Measurements from ENCODE around the gene ANKMY2. TPM values are rescaled to one million over a fixed set of nuclear protein-coding genes. Genes with fewer than 3 reads are reported as not detected.

ANKMY2 gene
- total RNA-seq, 3 donors from 2014 or later (not counting 1 experiment from before 2014, with no cell fraction given), result 15.5 to 21.4 (median 19.4) TPM

DNA sequence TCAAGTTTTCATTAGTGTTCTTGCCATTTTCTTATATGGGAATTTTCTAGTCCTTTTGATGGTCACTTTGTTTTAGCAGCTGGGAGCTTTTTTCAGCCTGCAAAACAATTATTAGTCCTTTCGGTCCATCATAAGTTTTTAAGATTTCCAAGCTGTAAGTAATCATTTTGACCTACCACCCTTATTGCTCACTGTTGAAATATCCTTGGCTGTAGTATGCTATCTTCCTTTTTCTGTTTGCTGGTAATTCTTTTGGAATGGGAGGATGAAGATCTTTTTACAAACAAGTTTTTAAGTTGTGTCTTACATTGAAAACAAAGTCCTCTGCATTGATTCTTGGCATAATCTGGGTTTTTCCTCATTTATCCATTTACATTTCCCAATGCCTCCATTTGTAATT, 24.5 kb upstream of the ANKMY2 start:
- no peaks in the 10 kb centered on the region for H3K27me3 ChIP-seq (ENCODE audit: control insufficient read depth, insufficient read depth, low read length)
- H3K9me3 Mint-ChIP-seq, result no peaks in the 10 kb centered on the region
- no peaks in the 10 kb centered on the region for H3K36me3 Mint-ChIP-seq
- H3K4me3 Mint-ChIP-seq, result no peak overlapping the region
- no peak overlapping the region for H3K27ac ChIP-seq (ENCODE audit: low read length)
- peaks cover 0 to 9% of the 10 kb centered on the region in 2 donors for H3K4me1 Mint-ChIP-seq
- H3K4me3 ChIP-seq (ENCODE audit: low read length), result no peak overlapping the region
- no peaks in the 10 kb centered on the region for H3K9me3 ChIP-seq (ENCODE audit: control insufficient read depth, insufficient read depth, low read length)
- 100% methylated on average over 1 of the region's 1 CpG for WGBS (ENCODE audit: insufficient coverage)
- peaks cover 8% of the 10 kb centered on the region for H3K36me3 ChIP-seq (ENCODE audit: control insufficient read depth, insufficient read depth, low read length)
- TF ChIP-seq, protein P1, sequence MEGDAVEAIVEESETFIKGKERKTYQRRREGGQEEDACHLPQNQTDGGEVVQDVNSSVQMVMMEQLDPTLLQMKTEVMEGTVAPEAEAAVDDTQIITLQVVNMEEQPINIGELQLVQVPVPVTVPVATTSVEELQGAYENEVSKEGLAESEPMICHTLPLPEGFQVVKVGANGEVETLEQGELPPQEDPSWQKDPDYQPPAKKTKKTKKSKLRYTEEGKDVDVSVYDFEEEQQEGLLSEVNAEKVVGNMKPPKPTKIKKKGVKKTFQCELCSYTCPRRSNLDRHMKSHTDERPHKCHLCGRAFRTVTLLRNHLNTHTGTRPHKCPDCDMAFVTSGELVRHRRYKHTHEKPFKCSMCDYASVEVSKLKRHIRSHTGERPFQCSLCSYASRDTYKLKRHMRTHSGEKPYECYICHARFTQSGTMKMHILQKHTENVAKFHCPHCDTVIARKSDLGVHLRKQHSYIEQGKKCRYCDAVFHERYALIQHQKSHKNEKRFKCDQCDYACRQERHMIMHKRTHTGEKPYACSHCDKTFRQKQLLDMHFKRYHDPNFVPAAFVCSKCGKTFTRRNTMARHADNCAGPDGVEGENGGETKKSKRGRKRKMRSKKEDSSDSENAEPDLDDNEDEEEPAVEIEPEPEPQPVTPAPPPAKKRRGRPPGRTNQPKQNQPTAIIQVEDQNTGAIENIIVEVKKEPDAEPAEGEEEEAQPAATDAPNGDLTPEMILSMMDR (IDR thresholded peaks at IDR 0.05), result no peak
- no peak for ATAC-seq
- DNase-seq, result no peak
- no peaks in the 10 kb centered on the region for H3K4me1 ChIP-seq (ENCODE audit: control insufficient read depth, insufficient read depth, low read length)
- H3K27ac Mint-ChIP-seq, result no peak overlapping the region
- intact Hi-C loops (cut with micrococcal nuclease), result no loop called here
- no peaks in the 10 kb centered on the region for H3K27me3 Mint-ChIP-seq (ENCODE audit: low read depth in 2 of 2)

DNA sequence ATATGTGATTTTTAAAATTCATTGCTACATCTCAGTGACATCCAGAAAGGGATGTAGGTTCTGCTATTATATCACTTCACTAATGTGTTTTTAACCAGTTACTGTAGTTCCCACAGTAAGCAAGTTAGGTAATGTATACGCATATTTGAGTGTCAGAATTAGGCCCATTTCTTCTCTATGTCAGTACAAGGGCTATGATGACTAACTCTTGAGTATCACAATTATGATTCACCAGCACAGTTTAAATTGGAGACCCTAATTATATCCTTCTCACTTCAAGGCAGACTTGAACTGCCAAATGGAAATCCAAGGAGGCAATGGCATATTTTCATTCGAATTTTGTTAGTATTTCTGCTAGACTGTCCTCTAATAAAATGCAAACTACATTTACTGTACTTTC, 24.0 kb upstream of the ANKMY2 start:
- H3K4me1 ChIP-seq (ENCODE audit: control insufficient read depth, insufficient read depth, low read length), result no peaks in the 10 kb centered on the region
- no peak overlapping the region for H3K27ac Mint-ChIP-seq
- 100% methylated on average over 2 of the region's 2 CpGs for WGBS (ENCODE audit: insufficient coverage)
- no peaks in the 10 kb centered on the region for H3K9me3 ChIP-seq (ENCODE audit: control insufficient read depth, insufficient read depth, low read length)
- H3K27ac ChIP-seq (ENCODE audit: low read length), result no peak overlapping the region
- ATAC-seq (no peak), DNase-seq (no peak)
- no peak overlapping the region for H3K4me3 ChIP-seq (ENCODE audit: low read length)
- no peaks in the 10 kb centered on the region for H3K9me3 Mint-ChIP-seq
- H3K36me3 ChIP-seq (ENCODE audit: control insufficient read depth, insufficient read depth, low read length), result peaks cover 8% of the 10 kb centered on the region
- no peaks in the 10 kb centered on the region for H3K36me3 Mint-ChIP-seq
- H3K27me3 Mint-ChIP-seq (ENCODE audit: low read depth in 2 of 2), result no peaks in the 10 kb centered on the region
- H3K4me1 Mint-ChIP-seq, result peaks cover 0 to 9% of the 10 kb centered on the region in 2 donors
- H3K4me3 Mint-ChIP-seq, result no peak overlapping the region
- intact Hi-C loops (cut with micrococcal nuclease), result no loop called here
- TF ChIP-seq, protein P1 (IDR thresholded peaks at IDR 0.05), result no peak
- no peaks in the 10 kb centered on the region for H3K27me3 ChIP-seq (ENCODE audit: control insufficient read depth, insufficient read depth, low read length)

DNA sequence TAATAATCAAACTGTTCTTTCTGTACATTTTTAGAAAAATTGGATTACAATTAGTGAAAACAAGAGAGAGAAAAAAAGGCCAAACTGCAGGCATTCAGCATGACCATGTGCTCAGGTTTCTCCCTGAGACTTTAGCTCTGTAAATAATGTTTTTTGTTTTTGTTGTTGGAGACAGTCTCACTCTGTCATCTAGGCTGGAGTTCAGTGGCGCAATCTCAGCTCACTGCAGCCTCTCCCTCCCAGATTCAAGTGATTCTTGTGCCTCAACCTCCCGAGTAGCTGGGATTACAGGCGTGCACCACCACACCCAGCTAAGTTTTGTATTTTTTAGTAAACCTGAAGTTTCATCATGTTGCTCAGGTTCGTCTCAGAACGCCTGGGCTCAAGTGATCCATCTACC, 23.4 kb upstream of the ANKMY2 start:
- Histone ChIP-seq H3K27ac (ENCODE audit: low read length) (no peak overlapping the region), H3K9me3 (ENCODE audit: control insufficient read depth, insufficient read depth, low read length) (no peaks in the 10 kb centered on the region), H3K4me1 (ENCODE audit: control insufficient read depth, insufficient read depth, low read length) (no peaks in the 10 kb centered on the region), H3K4me3 (ENCODE audit: low read length) (no peak overlapping the region), H3K27me3 (ENCODE audit: control insufficient read depth, insufficient read depth, low read length) (no peaks in the 10 kb centered on the region), H3K36me3 (ENCODE audit: control insufficient read depth, insufficient read depth, low read length) (peaks cover 8% of the 10 kb centered on the region)
- ATAC-seq, result no peak
- Mint-ChIP-seq H3K4me1 (peaks cover 0 to 9% of the 10 kb centered on the region in 2 donors), H3K36me3 (no peaks in the 10 kb centered on the region), H3K27me3 (ENCODE audit: low read depth in 2 of 2) (no peaks in the 10 kb centered on the region), H3K9me3 (no peaks in the 10 kb centered on the region), H3K4me3 (no peak overlapping the region), H3K27ac (no peak overlapping the region)
- TF ChIP-seq, protein P1 (IDR thresholded peaks at IDR 0.05), result no peak
- intact Hi-C loops (cut with micrococcal nuclease), result no loop called here
- WGBS (ENCODE audit: insufficient coverage), result 99% methylated on average over 5 of the region's 5 CpGs
- DNase-seq, result no peak
